WTC11 (cell line): Measurements from ENCODE around the gene PTPRN.

Source experiments
- CTCF ChIP-seq: fragments of 200-600 bp; IDR thresholded peaks from 2 replicates; pipeline ENCODE4 v1.8.0; 2022; ENCODE audit warnings: antibody characterized with exemption
- ELF4 ChIP-seq: sonication (generic); formaldehyde crosslinking; IDR thresholded peaks from 2 replicates; pipeline ENCODE4 v1.8.1; 2022; ENCODE audit warnings: low read depth, mild to moderate bottlenecking, moderate library complexity, missing genetic modification reagents
- MAX ChIP-seq: sonication (generic); formaldehyde crosslinking; IDR thresholded peaks from 2 replicates; pipeline ENCODE4 v1.8.0; 2022; ENCODE audit warnings: mild to moderate bottlenecking, missing genetic modification reagents
- ZBTB43 ChIP-seq: sonication (generic); formaldehyde crosslinking; IDR thresholded peaks from 2 replicates; pipeline ENCODE4 v1.8.1; 2023; ENCODE audit warnings: mild to moderate bottlenecking, missing genetic modification reagents
- ZNF281 ChIP-seq: sonication (generic); formaldehyde crosslinking; IDR thresholded peaks from 2 replicates; pipeline ENCODE4 v1.8.0; 2023; ENCODE audit warnings: mild to moderate bottlenecking, missing genetic modification reagents
- ZNF423 ChIP-seq: fragments of 250-450 bp; sonication (Bioruptor Pico); IDR thresholded peaks from 2 replicates; pipeline ENCODE4 v2.1.2; 2022; ENCODE audit warnings: mild to moderate bottlenecking, moderate library complexity

- TF ChIP-seq CTCF: no peak
- TF ChIP-seq MAX (CRISPR knock-in tag): no peak
- no peak for TF ChIP-seq ELF4 (CRISPR knock-in tag)
- no peak for TF ChIP-seq ZNF281
- no peak for TF ChIP-seq ZNF423
- no peak for TF ChIP-seq ZBTB43 (CRISPR knock-in tag)
Observed at GRCh38 chr2:219252084-219252483, 57.1 kb downstream of the PTPRN start.
